ENCODE measurements around the gene KPNA2.
"Not testable (repeated sequence)": the region's sequence is repeated elsewhere in the genome, so short reads cannot be mapped to it uniquely, and the experiment has no call there.

The KPNA2 gene

GRCh38 chr17:68035523-68036303 is at the start of gene KPNA2:
Gene KPNA2 (plus strand): TSS chr17:68035735. CDS start chr17:68037133, 1,398 bp downstream.
- DNase-seq (ENCODE audit: low read depth), result peak; percentile 88

GRCh38 chr17:67990909-67991308 is 44.6 kb upstream of the KPNA2 start:
- no peak for DNase-seq (ENCODE audit: low read depth)

GRCh38 chr17:67992548-67993152 is 42.9 kb upstream of the KPNA2 start:
- no peak for DNase-seq (ENCODE audit: low read depth)

- DNase-seq (ENCODE audit: low read depth), result peak; percentile 26
Observed at GRCh38 chr17:67993153-67993997, 42.2 kb upstream of the KPNA2 start.

GRCh38 chr17:67993998-67994361 is 41.6 kb upstream of the KPNA2 start:
- DNase-seq (ENCODE audit: low read depth), result no peak

- peak; percentile 82 for DNase-seq (ENCODE audit: low read depth)
Observed at GRCh38 chr17:67994817-67995569, 40.5 kb upstream of the KPNA2 start.

- DNase-seq (ENCODE audit: low read depth), result no peak
Observed at GRCh38 chr17:67995570-67996263, 39.8 kb upstream of the KPNA2 start.

- DNase-seq (ENCODE audit: low read depth), result not testable (repeated sequence)
Observed at GRCh38 chr17:67996301-67997171, 39.0 kb upstream of the KPNA2 start, which contains the start of gene C17orf58. Gene C17orf58 (minus strand): TSS chr17:67996469. CDS start chr17:67996198, 271 bp downstream.

- no peak for DNase-seq (ENCODE audit: low read depth)
Observed at GRCh38 chr17:67998466-67998865, 37.1 kb upstream of the KPNA2 start.

GRCh38 chr17:67999291-67999911 is 36.1 kb upstream of the KPNA2 start:
- no peak for DNase-seq (ENCODE audit: low read depth)

GRCh38 chr17:68004201-68004600 is 31.3 kb upstream of the KPNA2 start:
- no peak for DNase-seq (ENCODE audit: low read depth)

GRCh38 chr17:68006797-68007196 is 28.7 kb upstream of the KPNA2 start:
- DNase-seq (ENCODE audit: low read depth), result no peak

- no peak for DNase-seq (ENCODE audit: low read depth)
Observed at GRCh38 chr17:68011199-68011665, 24.3 kb upstream of the KPNA2 start.

GRCh38 chr17:68013385-68013784 is 22.1 kb upstream of the KPNA2 start:
- no peak for DNase-seq (ENCODE audit: low read depth)

GRCh38 chr17:68015081-68015723 is 20.3 kb upstream of the KPNA2 start:
- no peak for DNase-seq (ENCODE audit: low read depth)

- DNase-seq (ENCODE audit: low read depth), result no peak
Observed at GRCh38 chr17:68016838-68017237, 18.7 kb upstream of the KPNA2 start.

GRCh38 chr17:68018493-68018892 is 17.0 kb upstream of the KPNA2 start:
- DNase-seq (ENCODE audit: low read depth), result not testable (repeated sequence)

- no peak for DNase-seq (ENCODE audit: low read depth)
Observed at GRCh38 chr17:68019336-68019674, 16.2 kb upstream of the KPNA2 start.

GRCh38 chr17:68019675-68020408 is 15.7 kb upstream of the KPNA2 start:
- peak; percentile 73 for DNase-seq (ENCODE audit: low read depth)

Data from GM04503 (cell line).